IgD-negative memory B cell (primary cell): ENCODE measurements around the gene KRT4. TPM values are rescaled to one million over a fixed set of nuclear protein-coding genes. Genes with fewer than 3 reads are reported as not detected.
A peak's percentile ranks its signal among the peaks of the same experiment; 100 is the strongest.
"Not testable (repeated sequence)": the region's sequence is repeated elsewhere in the genome, so short reads cannot be mapped to it uniquely, and the experiment has no call there.

Experiments used
- H3K27ac Mint-ChIP-seq, 3 donors: one replicate each; pipeline ENCODE4 v1.8.0; 2020 to 2022; ENCODE audit warnings: mild to moderate bottlenecking in 3 of 3, mixed read lengths in 3 of 3, moderate library complexity in 1 of 3
- H3K27me3 Mint-ChIP-seq: one replicate; pipeline ENCODE4 v1.8.0; 2021; ENCODE audit warnings: mixed read lengths
- H3K36me3 Mint-ChIP-seq: one replicate; pipeline ENCODE4 v1.8.0; 2020; ENCODE audit warnings: mild to moderate bottlenecking, mixed read lengths
- H3K4me1 Mint-ChIP-seq, 3 donors: one replicate each; pipeline ENCODE4 v1.8.0; 2020 to 2022; ENCODE audit warnings: mixed read lengths in 3 of 3, mild to moderate bottlenecking in 1 of 3
- H3K4me3 Mint-ChIP-seq, 4 donors: one replicate each; pipeline ENCODE4 v1.8.0; 2020 to 2022; ENCODE audit warnings: mild to moderate bottlenecking in 4 of 4, mixed read lengths in 4 of 4, moderate library complexity in 3 of 4
- H3K9me3 Mint-ChIP-seq, 3 donors: one replicate each; pipeline ENCODE4 v1.8.0; 2020 to 2021; ENCODE audit warnings: mixed read lengths in 3 of 3, mild to moderate bottlenecking in 1 of 3
- polyA plus RNA-seq: library from polyadenylated mRNA; unstranded; fragments of 300-500 nt; fragmentation: Illumina TruSeq; gene quantifications from one replicate; pipeline ENCODE4 v1.2.3, GENCODE V29; 2021

KRT4 gene
- not detected for polyA plus RNA-seq

DNA sequence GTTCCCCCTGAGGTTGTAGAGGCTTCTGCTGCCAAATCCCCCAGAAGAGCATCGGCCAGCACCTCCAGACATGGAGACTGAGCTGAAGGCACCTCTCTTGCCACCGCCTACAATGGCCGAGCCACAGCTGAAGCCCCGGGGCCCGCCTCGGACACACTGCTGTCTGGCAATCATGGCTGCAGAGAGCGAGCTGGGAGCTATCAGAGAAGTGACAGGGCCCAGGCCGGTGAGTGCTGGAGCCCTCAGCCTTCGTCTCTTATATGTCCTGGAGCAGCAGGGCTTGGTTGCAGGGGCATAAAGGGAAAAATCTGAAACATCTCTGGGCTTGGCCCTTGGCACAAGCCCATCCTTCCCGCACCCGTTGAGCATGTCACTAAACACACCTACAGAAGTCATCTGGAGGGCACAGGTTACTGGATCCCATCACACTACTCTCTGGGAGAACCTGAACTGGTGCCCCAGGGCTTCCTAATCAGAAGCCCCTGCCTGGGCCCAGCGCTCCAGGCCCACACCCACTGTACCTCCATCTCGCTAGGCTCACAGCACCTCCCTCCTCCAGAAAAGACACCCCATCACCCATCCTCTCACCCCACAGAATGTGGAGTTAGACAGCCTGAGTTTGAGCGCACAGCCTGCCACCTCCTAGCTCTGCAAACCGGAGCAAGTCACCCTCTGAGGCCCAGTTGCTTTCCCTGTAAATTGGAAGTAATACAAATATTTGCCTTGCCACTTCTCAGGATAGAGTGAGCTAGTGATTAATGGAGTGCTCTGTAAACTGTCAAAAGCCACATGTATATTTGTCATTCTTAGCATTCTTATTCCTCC is at the start of gene KRT4:
Gene KRT4 (minus strand): TSS at position 232 of the 825 bp plus-strand sequence. CDS start 58 bp downstream, at position 174.
- H3K27ac Mint-ChIP-seq = no peak within 1 kb of the TSS

DNA sequence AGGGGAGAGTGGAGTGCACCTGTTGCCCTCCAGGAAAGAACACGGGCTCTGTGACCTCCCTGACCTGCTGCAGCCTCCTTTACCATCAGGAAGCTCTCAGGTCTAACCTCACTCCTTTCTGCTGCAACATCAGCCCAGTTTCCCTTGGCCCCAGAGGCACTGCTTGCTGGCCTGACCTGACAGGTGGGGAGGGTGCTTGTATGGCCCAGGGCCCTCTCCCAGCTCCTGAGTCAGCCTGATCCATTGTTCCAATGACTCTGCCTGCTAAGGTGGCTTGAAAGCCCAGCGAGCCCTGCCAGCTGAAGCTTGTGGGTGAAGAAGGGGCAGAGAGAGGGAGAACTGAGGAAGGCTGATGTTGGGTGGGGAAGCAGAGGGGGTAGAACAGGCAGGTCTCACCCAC is 48.1 kb upstream of the KRT4 start:
- H3K27ac Mint-ChIP-seq = no peak overlapping the region
- no peaks in the 10 kb centered on the region for H3K9me3 Mint-ChIP-seq
- peaks cover 0 to 1% (median 1%) of the 10 kb centered on the region in 3 donors for H3K4me1 Mint-ChIP-seq
- H3K4me3 Mint-ChIP-seq = no peak overlapping the region
- H3K27me3 Mint-ChIP-seq = peaks cover under 1% of the 10 kb centered on the region
- H3K36me3 Mint-ChIP-seq = no peaks in the 10 kb centered on the region

More for the DNA sequence above, at the start of gene KRT4:
- H3K36me3 Mint-ChIP-seq = peaks cover 7% of the 10 kb centered on the region
- H3K4me1 Mint-ChIP-seq = peaks cover 0 to 2% (median 0%) of the 10 kb centered on the region in 3 donors
- H3K4me3 Mint-ChIP-seq = no peak within 1 kb of the TSS
- H3K27me3 Mint-ChIP-seq = peaks cover 9% of the 10 kb centered on the region
- no peaks in the 10 kb centered on the region for H3K9me3 Mint-ChIP-seq

DNA sequence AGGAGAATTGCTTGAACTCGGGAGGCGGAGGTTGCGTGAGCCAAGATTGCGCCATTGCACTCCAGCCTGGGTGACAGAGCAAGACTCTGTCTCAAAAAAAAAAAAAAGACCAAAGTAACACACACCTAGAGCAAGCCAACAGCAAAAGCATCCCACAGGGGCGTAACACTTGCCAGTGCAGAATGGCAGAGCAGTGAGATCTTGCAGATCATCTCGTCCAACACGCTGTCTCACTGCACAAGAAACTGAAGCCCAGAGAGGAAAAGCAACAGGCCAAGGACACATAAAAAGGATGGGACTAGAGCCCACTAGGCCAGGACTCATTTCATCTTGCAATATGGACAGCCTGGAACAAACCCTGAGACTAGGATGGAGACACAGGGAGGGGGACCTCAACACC is 47.6 kb upstream of the KRT4 start:
- no peak overlapping the region for H3K27ac Mint-ChIP-seq
- no peaks in the 10 kb centered on the region for H3K4me1 Mint-ChIP-seq
- H3K4me3 Mint-ChIP-seq = no peak overlapping the region
- no peaks in the 10 kb centered on the region for H3K36me3 Mint-ChIP-seq
- H3K27me3 Mint-ChIP-seq = peaks cover 4% of the 10 kb centered on the region
- H3K9me3 Mint-ChIP-seq = no peaks in the 10 kb centered on the region

DNA sequence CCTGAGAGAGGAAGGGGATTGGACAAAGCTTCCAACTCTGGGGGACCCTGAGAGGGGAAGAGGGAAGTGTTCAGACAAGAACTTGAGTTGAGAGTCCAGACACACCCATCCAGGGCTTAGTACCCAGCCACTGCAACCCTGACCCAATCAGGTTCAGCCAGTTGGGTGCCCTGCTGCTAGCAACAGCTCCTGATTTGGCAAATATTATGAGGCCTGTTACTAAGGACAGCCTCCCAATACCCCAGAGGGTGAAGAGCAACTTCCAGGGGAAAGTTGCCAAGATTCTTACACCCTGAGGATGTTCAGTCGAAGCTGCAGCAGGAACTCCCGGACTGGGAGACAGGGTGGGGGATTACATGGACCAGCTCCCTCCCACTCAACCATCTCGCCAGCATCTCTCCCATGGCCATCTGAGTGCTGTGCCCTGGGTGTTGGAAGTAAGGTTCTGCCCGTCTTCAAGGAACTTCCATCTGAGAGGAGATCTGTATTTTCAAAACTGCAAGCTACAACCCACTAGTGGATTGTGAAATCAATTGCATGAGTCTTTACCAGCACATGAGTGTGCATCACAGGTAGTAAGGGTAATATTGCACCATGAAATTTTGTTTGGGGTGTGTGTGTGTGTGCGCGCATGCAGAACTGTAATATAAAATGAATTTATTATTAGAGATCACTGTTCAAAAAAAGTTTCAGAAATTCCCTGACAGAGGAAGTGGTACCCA is 46.3 kb upstream of the KRT4 start:
- Mint-ChIP-seq H3K4me1 (no peaks in the 10 kb centered on the region), H3K4me3 (no peak overlapping the region), H3K9me3 (peaks cover 0 to 4% (median 0%) of the 10 kb centered on the region in 3 donors), H3K27me3 (peaks cover 7% of the 10 kb centered on the region), H3K27ac (peak overlapping the region in 1 of 3 donors; percentile 62), H3K36me3 (no peaks in the 10 kb centered on the region)

DNA sequence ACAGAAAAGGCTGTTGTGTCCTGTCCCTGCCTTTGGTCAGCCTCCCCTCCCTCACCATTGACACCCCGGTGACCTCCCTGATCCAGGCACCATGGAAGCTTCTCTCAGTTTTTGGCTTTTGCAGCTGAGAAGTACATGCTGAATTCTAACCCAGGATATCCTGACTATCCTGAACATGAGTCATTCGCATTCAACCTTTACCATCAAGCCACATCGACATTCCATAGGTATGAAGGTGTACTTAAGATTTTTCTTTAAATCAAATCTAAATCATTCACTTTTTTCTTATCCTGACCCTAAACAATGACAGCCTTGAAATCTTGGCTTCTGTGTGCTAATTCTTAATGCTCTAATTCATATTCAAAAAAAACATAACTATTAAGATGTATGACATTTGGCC is 43.6 kb upstream of the KRT4 start:
- peaks cover 0 to 4% (median 0%) of the 10 kb centered on the region in 3 donors for H3K9me3 Mint-ChIP-seq
- H3K4me1 Mint-ChIP-seq = no peaks in the 10 kb centered on the region
- H3K27me3 Mint-ChIP-seq = peaks cover 12% of the 10 kb centered on the region
- H3K27ac Mint-ChIP-seq = no peak overlapping the region
- no peak overlapping the region for H3K4me3 Mint-ChIP-seq
- no peaks in the 10 kb centered on the region for H3K36me3 Mint-ChIP-seq

DNA sequence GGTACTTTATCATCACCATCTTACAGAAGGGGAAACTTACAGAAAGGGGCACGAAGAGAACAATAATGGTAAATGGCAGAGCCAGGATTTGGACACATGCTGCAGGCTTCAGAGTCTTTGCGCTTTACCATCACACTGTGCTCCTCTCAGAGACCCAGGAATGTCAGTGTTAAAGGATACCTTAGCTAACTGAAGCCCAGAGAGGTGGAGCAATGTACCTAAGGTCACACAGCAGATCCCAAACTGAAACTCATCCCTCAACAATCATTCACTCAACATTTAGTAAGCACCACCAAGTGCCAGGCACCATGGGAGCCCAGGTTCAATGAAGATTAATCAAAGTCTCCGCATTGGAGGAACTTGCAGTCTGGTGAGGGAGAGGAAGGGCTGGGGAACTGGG is 42.9 kb upstream of the KRT4 start:
- no peaks in the 10 kb centered on the region for H3K4me1 Mint-ChIP-seq
- H3K36me3 Mint-ChIP-seq = no peaks in the 10 kb centered on the region
- H3K27me3 Mint-ChIP-seq = peaks cover 19% of the 10 kb centered on the region
- peaks cover 0 to 4% (median 0%) of the 10 kb centered on the region in 3 donors for H3K9me3 Mint-ChIP-seq
- H3K27ac Mint-ChIP-seq = no peak overlapping the region
- no peak overlapping the region for H3K4me3 Mint-ChIP-seq

DNA sequence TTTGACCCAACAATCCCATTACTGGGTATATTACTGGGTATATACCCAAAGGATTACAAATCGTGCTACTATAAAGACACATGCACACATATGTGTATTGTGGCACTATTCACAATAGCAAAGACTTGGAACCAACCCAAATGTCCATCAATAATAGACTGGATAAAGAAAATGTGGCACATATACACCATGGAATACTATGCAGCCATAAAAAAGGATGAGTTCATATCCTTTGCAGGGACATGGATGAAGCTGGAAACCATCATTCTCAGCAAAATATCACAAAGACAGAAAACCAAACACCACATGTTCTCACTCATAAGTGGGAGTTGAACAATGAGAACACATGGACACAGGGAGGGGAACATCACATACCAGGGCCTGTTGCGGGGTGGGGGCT is 42.2 kb upstream of the KRT4 start:
- H3K4me3 Mint-ChIP-seq, H3K9me3 Mint-ChIP-seq, H3K36me3 Mint-ChIP-seq, H3K27ac Mint-ChIP-seq, H3K4me1 Mint-ChIP-seq: not testable (repeated sequence)
- H3K27me3 Mint-ChIP-seq = peaks cover 24% of the 10 kb centered on the region

DNA sequence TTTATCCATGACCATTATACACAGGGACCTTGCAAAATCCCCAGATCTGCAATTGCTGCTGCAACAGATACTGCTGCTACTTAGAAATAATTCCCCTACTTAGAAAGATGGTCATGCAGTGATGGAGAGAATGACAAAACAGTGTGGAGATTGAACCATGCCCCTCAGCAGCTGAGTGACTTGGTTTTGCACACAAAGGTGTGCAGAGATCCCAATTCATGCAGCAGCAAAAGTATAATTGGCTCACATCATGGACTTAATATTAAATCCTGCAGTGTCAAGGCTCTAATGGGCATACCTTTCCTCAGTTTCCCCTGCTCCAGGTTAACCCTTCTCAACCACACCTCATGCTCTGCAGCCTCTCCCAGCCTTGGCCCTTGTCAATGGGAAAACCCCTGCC is 37.9 kb upstream of the KRT4 start:
- Mint-ChIP-seq H3K4me3 (no peak overlapping the region), H3K27ac (no peak overlapping the region), H3K9me3 (peaks cover 0 to 4% (median 0%) of the 10 kb centered on the region in 3 donors), H3K36me3 (no peaks in the 10 kb centered on the region), H3K4me1 (peaks cover 0 to 4% (median 3%) of the 10 kb centered on the region in 3 donors), H3K27me3 (peaks cover 29% of the 10 kb centered on the region)

DNA sequence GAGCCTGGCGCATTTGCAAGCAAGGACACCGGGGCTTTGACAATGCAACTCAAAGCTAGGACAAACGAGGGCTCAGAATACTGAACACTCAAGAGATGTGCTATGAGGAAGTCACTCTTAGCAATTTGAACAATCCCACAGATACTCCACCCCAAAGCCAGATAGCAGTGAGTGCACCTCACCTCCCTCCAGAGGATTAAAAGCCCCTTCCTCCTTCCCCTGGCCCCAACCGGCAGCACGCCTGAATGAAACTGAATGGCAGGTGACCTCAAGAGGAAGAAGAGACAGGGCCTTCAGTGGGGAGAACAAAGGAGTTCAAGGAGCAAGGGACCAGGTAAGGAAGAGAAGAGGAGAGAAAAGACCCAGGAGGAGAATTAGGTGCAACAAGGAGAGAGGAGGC is 36.8 kb upstream of the KRT4 start:
- Mint-ChIP-seq H3K27me3 (peaks cover 27% of the 10 kb centered on the region), H3K36me3 (no peaks in the 10 kb centered on the region), H3K4me1 (peaks cover 0 to 4% (median 3%) of the 10 kb centered on the region in 3 donors), H3K27ac (no peak overlapping the region), H3K4me3 (peak overlapping the region in 1 of 4 donors; percentile 31), H3K9me3 (peaks cover 0 to 1% (median 0%) of the 10 kb centered on the region in 3 donors)

DNA sequence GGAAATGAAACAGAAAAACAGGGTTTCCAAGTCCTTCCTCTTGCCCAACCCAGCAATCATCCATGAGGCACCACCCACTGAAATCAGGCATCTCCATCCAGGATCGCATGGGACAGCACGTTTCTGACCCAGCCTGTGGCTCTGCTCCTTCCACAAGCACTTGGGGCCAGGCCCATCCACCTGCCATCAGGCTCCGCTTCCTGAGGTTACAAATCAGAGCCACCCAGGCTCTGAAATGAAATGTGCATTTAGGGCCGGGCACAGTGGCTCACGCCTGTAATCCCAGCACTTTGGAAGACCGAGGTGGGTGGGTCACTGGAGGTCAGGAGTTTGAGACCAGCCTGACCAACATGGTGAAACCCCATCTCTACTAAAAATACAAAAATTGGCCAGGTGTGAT is 35.6 kb upstream of the KRT4 start:
- Mint-ChIP-seq H3K4me3 (no peak overlapping the region), H3K36me3 (peaks cover 2% of the 10 kb centered on the region), H3K4me1 (peaks cover 0 to 4% (median 3%) of the 10 kb centered on the region in 3 donors), H3K27me3 (peaks cover 24% of the 10 kb centered on the region), H3K27ac (no peak overlapping the region), H3K9me3 (no peaks in the 10 kb centered on the region)

DNA sequence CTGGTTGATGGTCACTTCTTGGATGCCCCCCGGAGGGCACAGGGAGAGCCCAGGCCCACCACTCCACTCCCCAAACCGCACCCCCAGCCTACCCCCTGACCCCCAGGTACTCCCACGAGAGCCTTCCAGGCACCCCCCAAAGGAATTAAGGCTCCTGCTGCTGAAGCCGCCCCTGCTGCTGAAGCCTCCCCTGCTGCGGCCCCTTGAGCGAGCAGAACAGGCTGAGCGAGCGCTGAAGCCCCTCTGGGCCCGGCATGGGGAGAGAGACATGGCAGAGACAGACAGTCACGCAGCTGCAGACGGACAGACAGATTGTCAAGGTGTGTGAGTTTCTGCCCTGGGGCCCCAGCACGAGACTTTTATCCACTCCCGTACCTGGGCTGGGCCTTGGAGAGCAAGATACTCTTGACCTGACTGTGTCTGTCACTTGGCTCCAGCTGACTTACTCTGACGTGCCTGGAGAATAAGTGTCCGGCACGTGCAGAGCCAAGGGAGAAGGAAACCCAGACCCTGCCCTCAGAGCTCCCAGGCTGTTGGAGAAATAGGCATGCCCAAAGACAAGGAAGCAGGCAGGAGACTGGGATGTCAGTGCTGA is 34.8 kb upstream of the KRT4 start, which contains the start of gene KRT78:
Gene KRT78 (minus strand): TSS at position 334 of the 595 bp plus-strand sequence. CDS start 64 bp downstream, at position 270.
- Mint-ChIP-seq H3K4me1 (peaks cover 0 to 4% (median 3%) of the 10 kb centered on the region in 3 donors), H3K27me3 (peaks cover 23% of the 10 kb centered on the region), H3K36me3 (peaks cover 2% of the 10 kb centered on the region), H3K9me3 (no peaks in the 10 kb centered on the region), H3K27ac (no peak within 1 kb of the TSS), H3K4me3 (no peak within 1 kb of the TSS)

DNA sequence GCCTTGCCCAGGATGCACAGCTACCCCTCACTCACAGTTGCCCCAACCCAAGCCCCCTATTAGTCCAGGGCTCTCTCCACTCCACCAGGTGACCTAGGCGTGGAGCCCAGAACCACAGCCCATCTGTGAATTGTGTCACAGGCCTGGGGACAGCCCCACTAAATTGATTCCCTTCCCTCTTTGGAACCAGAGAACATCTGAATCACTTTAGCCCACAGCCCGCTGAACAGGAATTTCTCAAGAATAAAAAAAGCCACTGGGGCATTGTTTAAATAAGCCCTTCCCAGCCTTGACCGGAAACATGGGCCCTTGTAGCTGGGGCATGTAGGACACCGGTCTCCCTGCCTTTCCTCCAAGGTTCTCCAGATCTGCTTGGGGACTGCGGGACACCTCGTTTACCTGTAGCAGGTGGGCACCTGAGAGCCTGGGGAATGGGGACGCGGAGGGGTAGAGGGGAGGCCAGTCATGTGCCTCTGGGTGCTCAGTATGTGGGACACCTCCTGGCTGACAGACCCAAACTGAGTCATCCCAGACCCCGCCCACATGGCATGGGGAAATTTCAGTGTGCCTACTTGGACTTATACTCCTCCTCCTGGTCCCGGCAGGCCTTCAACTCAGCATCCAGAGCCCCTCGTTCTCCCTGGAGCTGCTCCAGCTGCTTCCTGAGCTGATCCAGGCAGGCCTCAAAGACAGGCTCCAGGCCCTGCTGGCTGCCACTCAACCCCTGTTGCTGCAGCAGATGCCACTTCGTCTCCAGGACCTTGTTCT is 33.6 kb upstream of the KRT4 start:
- Mint-ChIP-seq H3K27me3 (peaks cover 22% of the 10 kb centered on the region), H3K4me1 (peaks cover 0 to 4% (median 3%) of the 10 kb centered on the region in 3 donors), H3K27ac (no peak overlapping the region), H3K9me3 (no peaks in the 10 kb centered on the region), H3K4me3 (no peak overlapping the region), H3K36me3 (peaks cover 2% of the 10 kb centered on the region)

DNA sequence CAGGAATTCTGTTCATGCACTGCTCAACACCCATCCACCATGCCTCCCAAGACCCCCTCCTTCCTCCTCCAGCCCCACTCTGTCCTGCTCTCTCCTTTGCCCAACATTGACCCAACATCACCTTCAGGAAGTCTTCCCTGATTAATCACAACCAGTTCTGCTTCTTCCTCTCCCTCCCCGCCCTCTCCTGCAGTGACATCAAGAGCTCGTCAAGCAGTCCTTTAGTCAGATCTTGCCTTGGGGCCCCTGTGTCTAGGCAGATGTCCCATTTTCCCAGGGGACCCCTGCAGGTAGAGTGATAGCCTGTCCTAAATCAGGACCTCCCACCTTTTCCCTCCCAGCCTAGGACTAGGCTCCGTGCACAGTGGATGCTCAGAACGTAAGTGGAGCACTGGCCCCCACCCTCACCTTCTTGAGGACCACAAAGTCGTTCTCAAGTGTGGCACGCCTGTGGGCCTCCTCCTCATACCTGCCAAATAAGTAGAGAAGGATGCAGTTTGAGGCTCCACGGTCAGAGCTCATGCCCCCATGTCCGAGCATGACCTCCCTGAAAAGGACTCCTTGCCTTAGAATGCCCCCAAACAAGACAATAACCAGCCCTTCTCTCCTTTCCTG is 32.5 kb upstream of the KRT4 start:
- no peaks in the 10 kb centered on the region for H3K9me3 Mint-ChIP-seq
- peaks cover 2% of the 10 kb centered on the region for H3K36me3 Mint-ChIP-seq

DNA sequence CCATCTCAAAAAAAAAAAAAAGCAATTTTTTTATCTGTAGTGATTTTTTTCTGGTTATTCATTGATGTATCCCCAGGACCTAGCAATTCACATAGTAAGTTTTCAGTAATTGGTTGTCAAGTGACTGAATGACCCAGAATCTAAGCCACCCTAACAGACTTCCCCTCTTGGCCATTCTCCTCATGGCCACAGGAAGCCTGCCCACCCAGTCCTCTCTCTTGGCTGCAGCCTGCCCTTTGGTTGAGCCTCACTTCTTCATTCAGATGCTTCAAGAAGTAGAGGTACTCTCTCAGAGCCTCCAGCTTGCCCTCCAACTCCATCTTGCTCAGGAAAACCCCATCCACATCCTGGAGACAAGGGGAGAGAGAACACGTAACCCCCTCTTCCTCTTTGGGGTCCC is 32.0 kb upstream of the KRT4 start:
- Mint-ChIP-seq H3K27ac (no peak overlapping the region), H3K36me3 (peaks cover 2% of the 10 kb centered on the region), H3K27me3 (peaks cover 15% of the 10 kb centered on the region), H3K4me3 (no peak overlapping the region), H3K9me3 (no peaks in the 10 kb centered on the region), H3K4me1 (peaks cover 0 to 4% (median 3%) of the 10 kb centered on the region in 3 donors)

More for the DNA sequence above, 32.5 kb upstream of the KRT4 start:
- H3K4me3 Mint-ChIP-seq = no peak overlapping the region
- H3K4me1 Mint-ChIP-seq = peaks cover 0 to 4% (median 3%) of the 10 kb centered on the region in 3 donors
- no peak overlapping the region for H3K27ac Mint-ChIP-seq
- H3K27me3 Mint-ChIP-seq = peaks cover 17% of the 10 kb centered on the region
